ENCODE results near the gene PHF3.

- TF ChIP-seq EZH2 (IDR thresholded peaks at IDR 0.05; ENCODE audit: insufficient read depth, poor library complexity, severe bottlenecking) (no peak), EZH2phosphoT487 (IDR thresholded peaks at IDR 0.05; ENCODE audit: insufficient read depth, low read depth) (no peak)
These were observed 27.7 kb downstream of the PHF3 start for GRCh38 chr6:63663147-63663955.
